Muscle layer of colon (tissue), 2 donors: ENCODE measurements around the gene RIC3.
A peak's percentile ranks its signal among the peaks of the same experiment; 100 is the strongest.

Experiments used
- H3K27ac ChIP-seq: one replicate; pipeline ENCODE4 v1.7.0; 2013; ENCODE audit warnings: low read depth, mild to moderate bottlenecking, low read length, moderate library complexity
- H3K27me3 ChIP-seq, 2 donors: one replicate each; pipeline ENCODE4 v1.7.0; 2013; ENCODE audit warnings: low read length in 2 of 2, mild to moderate bottlenecking in 2 of 2; ENCODE audit not compliant: insufficient read depth in 2 of 2, control insufficient read depth in 1 of 2
- H3K36me3 ChIP-seq: one replicate; pipeline ENCODE4 v1.7.0; 2013; ENCODE audit warnings: mild to moderate bottlenecking, low read length; ENCODE audit not compliant: insufficient read depth
- H3K4me1 ChIP-seq: one replicate; pipeline ENCODE4 v1.7.0; 2013; ENCODE audit warnings: mild to moderate bottlenecking, low read length; ENCODE audit not compliant: insufficient read depth
- H3K4me3 ChIP-seq, 2 donors: one replicate each; pipeline ENCODE4 v1.7.0; 2013; ENCODE audit warnings: low read length in 2 of 2, low read depth in 1 of 2, mild to moderate bottlenecking in 1 of 2, moderate library complexity in 1 of 2
- H3K9ac ChIP-seq: one replicate; pipeline ENCODE4 v1.7.0; 2013; ENCODE audit warnings: low read length
- H3K9me3 ChIP-seq: one replicate; pipeline ENCODE4 v1.7.0; 2013; ENCODE audit warnings: mild to moderate bottlenecking, low read length
- donor health status: abdominal sarcoma.
- donor health status: Adenocarcinoma of cecum.

RIC3 gene

GRCh38 chr11:8084352-8084751 lies 84.5 kb downstream of the RIC3 start:
- no peaks in the 10 kb centered on the region for H3K27me3 ChIP-seq
- no peak overlapping the region for H3K9ac ChIP-seq
- H3K4me3 ChIP-seq, result no peak overlapping the region
- no peak overlapping the region for H3K27ac ChIP-seq
- no peaks in the 10 kb centered on the region for H3K9me3 ChIP-seq
- H3K4me1 ChIP-seq, result peaks cover 19% of the 10 kb centered on the region
- no peaks in the 10 kb centered on the region for H3K36me3 ChIP-seq

- Histone ChIP-seq H3K27ac (no peak overlapping the region), H3K36me3 (no peaks in the 10 kb centered on the region), H3K9me3 (no peaks in the 10 kb centered on the region), H3K9ac (no peak overlapping the region), H3K27me3 (no peaks in the 10 kb centered on the region), H3K4me3 (no peak overlapping the region), H3K4me1 (peaks cover 19% of the 10 kb centered on the region)
These were observed 84.9 kb downstream of the RIC3 start for GRCh38 chr11:8083871-8084281.

- Histone ChIP-seq H3K27me3 (no peaks in the 10 kb centered on the region), H3K4me3 (peak overlapping the region; percentile 2 to 69), H3K4me1 (peaks cover 19% of the 10 kb centered on the region), H3K27ac (no peak overlapping the region), H3K9ac (no peak overlapping the region), H3K36me3 (no peaks in the 10 kb centered on the region), H3K9me3 (no peaks in the 10 kb centered on the region)
These were observed 85.8 kb downstream of the RIC3 start for GRCh38 chr11:8083088-8083395.

GRCh38 chr11:8082391-8083087 lies 86.3 kb downstream of the RIC3 start:
- Histone ChIP-seq H3K4me3 (peak overlapping the region; percentile 2 to 69), H3K27ac (no peak overlapping the region), H3K9ac (no peak overlapping the region), H3K36me3 (no peaks in the 10 kb centered on the region), H3K27me3 (no peaks in the 10 kb centered on the region), H3K9me3 (no peaks in the 10 kb centered on the region), H3K4me1 (peaks cover 19% of the 10 kb centered on the region)

GRCh38 chr11:8081591-8082250 lies 87.1 kb downstream of the RIC3 start:
- Histone ChIP-seq H3K9ac (no peak overlapping the region), H3K36me3 (no peaks in the 10 kb centered on the region), H3K27ac (no peak overlapping the region), H3K4me1 (peaks cover 19% of the 10 kb centered on the region), H3K27me3 (no peaks in the 10 kb centered on the region), H3K4me3 (peak overlapping the region; percentile 41 to 69), H3K9me3 (no peaks in the 10 kb centered on the region)

GRCh38 chr11:8080674-8081590 lies 87.9 kb downstream of the RIC3 start, which contains the start of gene TUB:
Gene TUB (plus strand): TSS chr11:8081211. CDS start chr11:8081511, 300 bp downstream.
- Histone ChIP-seq H3K4me3 (peak within 1 kb of the TSS; percentile 41 to 69), H3K27me3 (no peaks in the 10 kb centered on the region), H3K36me3 (no peaks in the 10 kb centered on the region), H3K9me3 (no peaks in the 10 kb centered on the region), H3K9ac (no peak within 1 kb of the TSS), H3K27ac (no peak within 1 kb of the TSS), H3K4me1 (peaks cover 19% of the 10 kb centered on the region)

GRCh38 chr11:8080069-8080670 lies 88.7 kb downstream of the RIC3 start:
- H3K4me3 ChIP-seq, result peak overlapping the region in 1 of 2 donors; percentile 54
- H3K27ac ChIP-seq, result no peak overlapping the region
- H3K9ac ChIP-seq, result no peak overlapping the region
- no peaks in the 10 kb centered on the region for H3K36me3 ChIP-seq
- peaks cover 19% of the 10 kb centered on the region for H3K4me1 ChIP-seq
- no peaks in the 10 kb centered on the region for H3K9me3 ChIP-seq
- H3K27me3 ChIP-seq, result no peaks in the 10 kb centered on the region

- no peak overlapping the region for H3K9ac ChIP-seq
- no peaks in the 10 kb centered on the region for H3K36me3 ChIP-seq
- no peaks in the 10 kb centered on the region for H3K9me3 ChIP-seq
- no peaks in the 10 kb centered on the region for H3K27me3 ChIP-seq
- peaks cover 19% of the 10 kb centered on the region for H3K4me1 ChIP-seq
- no peak overlapping the region for H3K4me3 ChIP-seq
- H3K27ac ChIP-seq, result no peak overlapping the region
These were observed 89.6 kb downstream of the RIC3 start for GRCh38 chr11:8079111-8079675.

GRCh38 chr11:8075119-8075726 lies 93.6 kb downstream of the RIC3 start:
- no peaks in the 10 kb centered on the region for H3K27me3 ChIP-seq
- peaks cover 2% of the 10 kb centered on the region for H3K4me1 ChIP-seq
- no peak overlapping the region for H3K27ac ChIP-seq
- no peak overlapping the region for H3K9ac ChIP-seq
- no peaks in the 10 kb centered on the region for H3K9me3 ChIP-seq
- H3K4me3 ChIP-seq, result no peak overlapping the region
- H3K36me3 ChIP-seq, result no peaks in the 10 kb centered on the region

- H3K27ac ChIP-seq, result no peak overlapping the region
- no peak overlapping the region for H3K9ac ChIP-seq
- H3K9me3 ChIP-seq, result no peaks in the 10 kb centered on the region
- peaks cover 23% of the 10 kb centered on the region for H3K4me1 ChIP-seq
- no peak overlapping the region for H3K4me3 ChIP-seq
- no peaks in the 10 kb centered on the region for H3K36me3 ChIP-seq
- H3K27me3 ChIP-seq, result no peaks in the 10 kb centered on the region
These were observed 96.9 kb downstream of the RIC3 start for GRCh38 chr11:8071616-8072581.
